GM21723 (cell line): ENCODE results near the gene GOSR1.
"Not testable (repeated sequence)": the region's sequence is repeated elsewhere in the genome, so short reads cannot be mapped to it uniquely, and the experiment has no call there.

Experiments used
- ATAC-seq: cut with Tn5 transposase; IDR thresholded peaks from one replicate; pipeline ENCODE4 v1.9.1; 2021; ENCODE audit warnings: mild to moderate bottlenecking, moderate library complexity; ENCODE audit not compliant: unreplicated experiment

GOSR1 gene

DNA sequence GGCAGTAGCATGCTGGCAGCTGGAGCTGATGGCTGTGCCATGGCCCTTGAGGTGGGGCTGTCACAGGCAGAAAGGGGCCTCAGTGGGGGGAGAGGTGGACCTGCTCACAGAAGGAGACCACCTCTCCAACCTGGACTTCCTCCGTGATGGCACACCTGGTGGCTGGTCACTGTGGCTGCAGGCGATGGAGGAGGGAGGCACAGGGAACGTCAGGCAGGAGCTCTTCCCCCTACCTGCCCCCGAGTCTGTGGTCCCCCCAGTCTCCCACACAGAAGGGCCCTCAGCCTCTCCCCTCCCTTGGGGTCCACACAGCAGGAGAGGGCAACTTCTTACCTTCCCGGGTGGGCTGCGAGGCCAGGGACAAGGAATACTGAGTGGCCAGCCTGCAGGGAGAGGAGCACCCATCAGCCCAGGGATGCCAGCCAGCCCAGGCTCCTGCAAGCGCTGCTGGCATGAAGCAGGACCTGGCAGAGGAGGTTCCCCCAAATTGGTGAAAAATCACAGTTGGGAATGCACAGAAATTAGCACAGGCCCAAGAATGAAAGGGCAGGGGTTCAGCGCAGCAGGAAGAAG is 96.5 kb downstream of the GOSR1 start:
- ATAC-seq, result no peak

- not testable (repeated sequence) for ATAC-seq
Measured at GRCh38 chr17:30574309-30574708, 97.1 kb downstream of the GOSR1 start.

DNA sequence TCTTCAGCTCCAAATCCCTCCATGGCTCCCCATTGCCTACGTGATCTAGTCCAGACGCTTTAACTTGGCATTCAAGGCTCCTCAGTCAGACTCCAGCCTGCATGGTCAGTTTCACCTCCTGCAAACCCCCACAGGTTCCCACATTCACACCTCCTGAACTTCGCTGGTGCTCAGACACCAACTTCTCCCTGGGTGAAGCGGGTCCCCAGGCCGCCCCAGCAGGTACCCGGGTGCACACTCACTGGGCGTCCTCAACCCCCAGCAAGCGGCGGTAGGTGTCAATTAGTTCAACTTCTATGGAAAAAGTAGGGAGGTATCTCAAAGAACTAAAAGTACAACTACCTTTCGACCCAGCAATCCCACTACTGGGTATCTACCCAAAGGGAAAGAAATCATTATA is 97.6 kb downstream of the GOSR1 start:
- ATAC-seq, result not testable (repeated sequence)

DNA sequence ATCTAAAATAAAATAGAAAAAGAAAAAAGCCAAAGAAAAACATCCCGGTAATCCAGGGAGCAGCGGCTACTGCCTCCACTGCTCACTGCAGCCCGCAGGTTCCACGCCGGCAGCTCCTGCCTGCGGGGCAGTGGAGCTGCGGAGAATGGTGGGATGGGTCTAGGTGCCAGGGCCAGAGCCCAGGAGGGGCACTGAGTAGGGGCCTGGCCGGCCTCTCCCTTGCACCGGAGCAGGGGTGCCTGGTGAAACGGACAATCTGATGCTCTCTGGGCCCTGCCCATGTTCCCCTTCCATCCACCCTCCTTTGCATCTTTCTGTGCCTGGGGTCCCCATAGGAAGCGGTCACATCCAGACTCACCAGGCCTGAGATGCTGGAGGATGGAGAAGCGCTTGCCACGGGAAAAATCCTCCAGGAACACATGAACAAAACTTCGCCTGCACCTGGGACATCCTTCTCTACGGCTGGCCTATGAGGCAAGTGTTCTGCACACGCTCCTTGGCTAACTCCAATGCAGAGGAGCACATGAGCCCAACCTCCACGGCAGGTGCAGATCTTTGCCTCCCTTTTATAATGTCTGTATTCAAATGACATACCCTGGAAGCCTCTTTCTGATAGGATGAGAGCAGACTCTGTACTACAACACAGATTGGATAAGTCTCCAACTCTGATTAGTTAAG is 98.6 kb downstream of the GOSR1 start:
- ATAC-seq, result not testable (repeated sequence)

GRCh38 chr17:30576326-30576861 is 99.2 kb downstream of the GOSR1 start:
- ATAC-seq, result no peak
